ENCODE measurements around the gene SELENOO. TPM values are rescaled to one million over a fixed set of nuclear protein-coding genes. Genes with fewer than 3 reads are reported as not detected.

SELENOO gene
- total RNA-seq, 1 experiment from 2014 or later: 29.6 TPM

GRCh38 chr22:50259302-50259701 is 58.5 kb downstream of the SELENOO start:
- CTCF ChIA-PET: interaction anchor here (0.6 kb wide), 1 partner anchor 22 kb away, joined by 5 read pairs; no protein-coding TSS in a partner anchor
- Histone ChIP-seq H3K4me3 (replicated peaks in 1 of 2; ENCODE audit: low read depth in 1 of 2, low read length in 2 of 2) (no peak overlapping the region), H4K20me1 (ENCODE audit: insufficient read depth) (no peaks in the 10 kb centered on the region), H3K9me3 (ENCODE audit: control insufficient read depth in 1 of 2, insufficient read depth in 1 of 2, low read depth in 1 of 2, low read length in 2 of 2) (no peaks in the 10 kb centered on the region), H3K9me2 (ENCODE audit: insufficient read depth) (no peaks in the 10 kb centered on the region), H3K27ac (ENCODE audit: low read depth, low read length) (peak overlapping the region; percentile 10; the same call in 1 of the 2 replicates), H3K9ac (ENCODE audit: low read length) (no peak overlapping the region), H3K27me3 (ENCODE audit: insufficient read depth, low read length) (no peaks in the 10 kb centered on the region), H3K79me2 (ENCODE audit: insufficient read depth, low read length) (peaks cover 28% of the 10 kb centered on the region), H3K4me1 (ENCODE audit: control insufficient read depth in 1 of 2, insufficient read depth in 2 of 2, low read length in 2 of 2) (peaks cover 19 to 32% of the 10 kb centered on the region in 2 experiments), H3K36me3 (ENCODE audit: control insufficient read depth in 1 of 2, insufficient read depth in 2 of 2, low read length in 2 of 2) (peaks cover 0 to 11% of the 10 kb centered on the region in 2 experiments; a peak in 2 of 4 replicates), H3K4me2 (ENCODE audit: low read length) (no peak overlapping the region), H2AFZ (ENCODE audit: low read depth, low read length, poor library complexity, severe bottlenecking) (no peak overlapping the region)
- POLR2A ChIA-PET: interaction anchor here (0.8 kb wide), 1 partner anchor 101 kb away, joined by 4 read pairs; no protein-coding TSS in a partner anchor
- BruUV-seq (replicated peaks): no TSS peak
- intact Hi-C loops (cut with micrococcal nuclease): no loop called here
- no peak for TF ChIP-seq POLR2A (IDR thresholded peaks at IDR 0.05; ENCODE audit: borderline replicate concordance, extremely low read depth, insufficient read depth, insufficient read length)
- DNase-seq (ENCODE audit: low read depth, low spot score) (no peak), ATAC-seq (no peak)
- RAD21 ChIA-PET (ENCODE audit: low non-redundant PET in 1 of 2, low total read pairs in 2 of 2, uncharacterized antibody in 2 of 2, unreplicated experiment in 2 of 2): interaction anchor here in 1 of 2 experiments (1.2 kb wide), 1 partner anchor 8 kb away, joined by 3 read pairs; the partner anchor contains the start of gene HDAC10

GRCh38 chr22:50260434-50260800 is 59.6 kb downstream of the SELENOO start:
- ATAC-seq: 0 out of 2 replicates have a peak, but pooled peaks have one; percentile 4
- Histone ChIP-seq H3K4me2 (ENCODE audit: low read length) (peak overlapping the region; percentile 95), H3K36me3 (ENCODE audit: control insufficient read depth in 1 of 2, insufficient read depth in 2 of 2, low read length in 2 of 2) (peaks cover 0 to 11% of the 10 kb centered on the region in 2 experiments; a peak in 2 of 4 replicates), H3K4me3 (replicated peaks in 1 of 2; ENCODE audit: low read depth in 1 of 2, low read length in 2 of 2) (peak overlapping the region; percentile 79 to 90), H2AFZ (ENCODE audit: low read depth, low read length, poor library complexity, severe bottlenecking) (no peak overlapping the region), H3K79me2 (ENCODE audit: insufficient read depth, low read length) (peaks cover 28% of the 10 kb centered on the region), H3K9me2 (ENCODE audit: insufficient read depth) (no peaks in the 10 kb centered on the region), H4K20me1 (ENCODE audit: insufficient read depth) (no peaks in the 10 kb centered on the region), H3K4me1 (ENCODE audit: control insufficient read depth in 1 of 2, insufficient read depth in 2 of 2, low read length in 2 of 2) (peaks cover 19 to 32% of the 10 kb centered on the region in 2 experiments), H3K9ac (ENCODE audit: low read length) (peak overlapping the region; percentile 94), H3K27me3 (ENCODE audit: insufficient read depth, low read length) (no peaks in the 10 kb centered on the region), H3K27ac (ENCODE audit: low read depth, low read length) (peak overlapping the region; percentile 83), H3K9me3 (ENCODE audit: control insufficient read depth in 1 of 2, insufficient read depth in 1 of 2, low read depth in 1 of 2, low read length in 2 of 2) (no peaks in the 10 kb centered on the region)
- DNase-seq (ENCODE audit: low read depth, low spot score): no peak
- TSS peak; percentile 24 for BruUV-seq (replicated peaks)
- TF ChIP-seq MAX (IDR thresholded peaks at IDR 0.05) (no peak), TCF7L2 (IDR thresholded peaks at IDR 0.05; ENCODE audit: borderline replicate concordance, extremely low read depth, insufficient read depth, insufficient read length) (no peak), EGR1 (IDR thresholded peaks at IDR 0.05; ENCODE audit: low read depth) (no peak), CTCF (IDR thresholded peaks at IDR 0.05 in 2 of 3, conservative IDR thresholded peaks at IDR 0.05 in 1 of 3; ENCODE audit: borderline replicate concordance in 1 of 3, insufficient read depth in 1 of 3, low read depth in 2 of 3, low read length in 2 of 3) (no peak), POLR2AphosphoS5 (IDR thresholded peaks at IDR 0.05; ENCODE audit: low read depth, low read length) (no peak)
- CTCF ChIA-PET: interaction anchor here (1.0 to 1.3 kb wide), 2 partner anchors 8 to 13 kb away, joined by 3 to 7 read pairs; no protein-coding TSS in a partner anchor
- POLR2A ChIA-PET: interaction anchor here (1.0 kb wide), 1 partner anchor 9 kb away, joined by 3 read pairs; no protein-coding TSS in a partner anchor
- RAD21 ChIA-PET (ENCODE audit: low non-redundant PET in 1 of 2, low total read pairs in 2 of 2, uncharacterized antibody in 2 of 2, unreplicated experiment in 2 of 2): interaction anchor here in 1 of 2 experiments (1.2 kb wide), 1 partner anchor 9 kb away, joined by 3 read pairs; the partner anchor contains the start of gene HDAC10
- intact Hi-C loops (cut with micrococcal nuclease): no loop called here

All from HCT116 (cell line).